Ovary (tissue), 9 donors: ENCODE results near the gene CLECL1. TPM values are rescaled to one million over a fixed set of nuclear protein-coding genes. Genes with fewer than 3 reads are reported as not detected.

Experiments
- DNase-seq, 5 donors: peaks; one replicate each; pipeline ENCODE4 v3.0.0-alpha.2; 2019 to 2020
- H3K27ac ChIP-seq, 2 donors: fragments of 200-600 bp; one replicate each; pipeline versions ENCODE4 v1.5.1 to v1.8.0; 2019 to 2022
- H3K27me3 ChIP-seq: fragments of 200-600 bp; one replicate; pipeline ENCODE4 v1.8.0; 2022
- H3K36me3 ChIP-seq: fragments of 200-600 bp; sonication (generic); one replicate; pipeline ENCODE4 v1.5.1; 2019
- H3K4me1 ChIP-seq: one replicate; pipeline ENCODE4 v1.8.1; 2013; ENCODE audit warnings: mild to moderate bottlenecking, moderate library complexity; ENCODE audit not compliant: insufficient read depth
- H3K4me3 ChIP-seq: fragments of 200-600 bp; sonication (generic); one replicate; pipeline ENCODE4 v1.5.1; 2017
- H3K9me3 ChIP-seq, 2 donors: fragments of 200-600 bp in 1 of 2; sonication (generic) in 1 of 2; one replicate each; pipeline versions ENCODE4 v1.5.1 to v1.8.1; 2013 to 2019; ENCODE audit warnings: mild to moderate bottlenecking in 1 of 2, moderate library complexity in 1 of 2
- EP300 ChIP-seq: sonication (generic); formaldehyde crosslinking; IDR thresholded peaks from one replicate; pipeline ENCODE4 v1.6.1; 2017; ENCODE audit warnings: antibody characterized with exemption
- POLR2A ChIP-seq: fragments of 450-650 bp; IDR thresholded peaks from one replicate; pipeline ENCODE4 v1.6.1; 2017; ENCODE audit warnings: antibody characterized with exemption, mild to moderate bottlenecking, moderate library complexity
- WGBS, 3 donors: extraction: QIAGEN DNeasy Blood & Tissue Kit in 1 of 3; methylation state at CpG; one replicate each; pipeline versions ENCODE4 v1.1.5 to v1.1.7; 2013 to 2017; 5-methylcytosine and 5-hydroxymethylcytosine counted together
- intact Hi-C, 4 donors: fragments of 100-400 bp; cut with DNase I; formaldehyde crosslinking; loops; one replicate each; pipeline versions ENCODE4 v1.11.0 to v1.15.1; 2022 to 2023
- polyA plus RNA-seq, 2 donors: library from polyadenylated mRNA; stranded (reverse); fragments of 200-250 nt in 1 of 2; fragments of 350-450 nt in 1 of 2; fragmentation: Illumina TruSeq in 1 of 2; extraction: RNeasy Lipid Tissue Mini Kit (QIAGEN cat#74804) in 1 of 2; gene quantifications; one replicate each; pipeline ENCODE4 v1.2.3, GENCODE V29; 2013 to 2014
- total RNA-seq, 7 donors: library from RNA; depleted of rRNA in 2 of 7; stranded (reverse); fragments of >200 nt in 2 of 7; fragmentation: NEBNext Ultra II Directional in 3 of 7; extraction: Animal tissue kit (Norgen Biotek cat#: 25700) in 3 of 7; gene quantifications; one replicate each; pipeline versions ENCODE4 v1.1.0 to v1.2.4, GENCODE V29; 2016 to 2023
- TF ChIP-seq, protein P1 (sequence below), 3 donors: fragments of 450-650 bp in 2 of 3; fragments of 200-600 bp in 1 of 3; IDR thresholded peaks; one replicate each; pipeline versions ENCODE4 v1.5.1 to v1.8.0; 2016 to 2022; ENCODE audit warnings: antibody characterized with exemption in 3 of 3, mild to moderate bottlenecking in 1 of 3
- donor health status: DM: no; HTN: no; CAD: no; lungs with moderate emphysema.
- donor health status: DM: no; HTN: no; CAD: no.
- donor health status: Bipolar disorder and iron deficiency.
- donor health status: DM: yes; HTN: yes; CAD: no.
- donor health status: DM: no; HTN: no; CAD: no.
- donor health status: DM: yes; HTN: yes; CAD: no.

CLECL1 gene
- total and polyA plus RNA-seq, 9 donors: 0.53 to 0.73 (median 0.59) TPM; not detected in 5

DNA sequence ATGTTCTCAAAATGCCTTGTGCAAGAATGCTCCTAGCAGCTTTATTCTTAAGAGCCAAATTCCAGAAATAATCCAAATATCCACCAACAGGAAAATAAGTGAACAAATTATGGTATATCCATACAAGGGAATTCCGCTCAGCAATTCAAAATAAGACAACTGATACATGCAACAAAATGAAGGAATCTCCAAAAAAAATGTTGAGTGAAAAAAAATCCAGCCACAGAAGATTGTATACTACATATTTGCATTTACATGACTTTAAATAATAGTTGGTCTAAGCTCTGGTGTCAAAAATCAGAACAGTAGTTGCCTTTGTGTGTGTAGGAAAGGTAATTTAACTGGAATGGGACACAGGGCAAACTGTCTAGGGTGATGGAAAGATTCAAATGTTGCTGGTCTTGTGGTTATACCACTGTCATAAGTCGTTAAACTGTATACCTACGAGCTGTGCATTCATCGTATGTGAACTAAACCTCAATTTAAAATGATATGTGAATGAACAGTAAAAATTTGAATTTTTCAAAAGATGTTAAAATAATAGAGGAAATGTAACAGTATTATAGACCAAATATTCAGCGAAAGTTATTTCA, 24.6 kb upstream of the CLECL1 start:
- TF ChIP-seq, protein P1, sequence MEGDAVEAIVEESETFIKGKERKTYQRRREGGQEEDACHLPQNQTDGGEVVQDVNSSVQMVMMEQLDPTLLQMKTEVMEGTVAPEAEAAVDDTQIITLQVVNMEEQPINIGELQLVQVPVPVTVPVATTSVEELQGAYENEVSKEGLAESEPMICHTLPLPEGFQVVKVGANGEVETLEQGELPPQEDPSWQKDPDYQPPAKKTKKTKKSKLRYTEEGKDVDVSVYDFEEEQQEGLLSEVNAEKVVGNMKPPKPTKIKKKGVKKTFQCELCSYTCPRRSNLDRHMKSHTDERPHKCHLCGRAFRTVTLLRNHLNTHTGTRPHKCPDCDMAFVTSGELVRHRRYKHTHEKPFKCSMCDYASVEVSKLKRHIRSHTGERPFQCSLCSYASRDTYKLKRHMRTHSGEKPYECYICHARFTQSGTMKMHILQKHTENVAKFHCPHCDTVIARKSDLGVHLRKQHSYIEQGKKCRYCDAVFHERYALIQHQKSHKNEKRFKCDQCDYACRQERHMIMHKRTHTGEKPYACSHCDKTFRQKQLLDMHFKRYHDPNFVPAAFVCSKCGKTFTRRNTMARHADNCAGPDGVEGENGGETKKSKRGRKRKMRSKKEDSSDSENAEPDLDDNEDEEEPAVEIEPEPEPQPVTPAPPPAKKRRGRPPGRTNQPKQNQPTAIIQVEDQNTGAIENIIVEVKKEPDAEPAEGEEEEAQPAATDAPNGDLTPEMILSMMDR (IDR thresholded peaks at IDR 0.05): no peak
- TF ChIP-seq EP300 (no peak), POLR2A (no peak)
- DNase-seq: no peak
- H3K36me3 ChIP-seq: no peaks in the 10 kb centered on the region
- intact Hi-C loops: loop anchor here in 1 of 4 donors (10.0 kb wide), 1 partner anchor 147 kb away; no protein-coding TSS in a partner anchor
- no peaks in the 10 kb centered on the region for H3K4me1 ChIP-seq
- 75 to 95% (median 93%) methylated on average over 5 of the region's 5 CpGs for WGBS, 3 donors
- no peaks in the 10 kb centered on the region for H3K9me3 ChIP-seq
- H3K4me3 ChIP-seq: no peak overlapping the region
- no peak overlapping the region for H3K27ac ChIP-seq
- no peaks in the 10 kb centered on the region for H3K27me3 ChIP-seq

DNA sequence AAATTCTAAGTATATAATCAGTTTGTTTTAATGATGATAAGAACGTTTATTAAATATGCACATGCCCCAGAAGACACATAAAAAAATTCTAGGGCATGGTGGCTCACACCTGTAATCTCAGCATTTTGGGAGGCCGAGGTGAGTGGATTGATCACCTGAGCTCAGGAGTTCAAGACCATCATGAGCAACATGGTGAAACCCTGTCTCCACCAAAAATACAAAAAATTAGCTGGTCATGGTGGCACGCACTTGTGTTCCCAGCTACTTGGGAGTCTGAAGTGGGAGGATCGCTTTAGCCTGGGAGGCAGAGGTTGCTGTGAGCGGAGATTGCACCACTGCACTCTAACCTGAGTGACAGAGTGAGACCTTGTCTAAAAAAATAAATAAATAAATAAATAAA, 23.8 kb upstream of the CLECL1 start:
- DNase-seq: no peak
- H3K27ac ChIP-seq: no peak overlapping the region
- no peaks in the 10 kb centered on the region for H3K36me3 ChIP-seq
- no peak for TF ChIP-seq EP300
- TF ChIP-seq, protein P1 (IDR thresholded peaks at IDR 0.05): no peak
- no peaks in the 10 kb centered on the region for H3K9me3 ChIP-seq
- intact Hi-C loops: loop anchor here in 1 of 4 donors (10.0 kb wide), 1 partner anchor 148 kb away; no protein-coding TSS in a partner anchor
- WGBS, 3 donors: 85 to 87% (median 86%) methylated on average over 5 of the region's 5 CpGs
- H3K4me3 ChIP-seq: no peak overlapping the region
- no peaks in the 10 kb centered on the region for H3K4me1 ChIP-seq
- H3K27me3 ChIP-seq: no peaks in the 10 kb centered on the region

DNA sequence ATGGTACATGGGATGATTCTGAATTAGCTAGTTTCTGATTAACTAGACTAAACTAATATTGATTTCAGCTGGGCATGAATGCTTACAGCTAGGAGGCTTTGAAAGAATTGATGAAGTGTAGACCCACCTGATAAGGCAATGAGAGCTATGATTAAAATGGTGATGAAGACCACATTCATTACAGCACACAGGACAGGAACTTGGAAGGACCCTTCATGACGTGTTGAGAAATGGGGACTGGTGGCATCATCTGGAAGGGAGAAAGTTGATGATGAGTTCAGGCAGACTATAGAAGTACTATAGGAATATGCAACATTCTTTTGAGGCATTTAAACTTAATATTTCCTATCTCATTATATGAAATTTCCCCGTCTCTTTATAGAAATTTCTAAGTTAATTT, 23.3 kb upstream of the CLECL1 start:
- Histone ChIP-seq H3K4me3 (no peak overlapping the region), H3K9me3 (no peaks in the 10 kb centered on the region), H3K27me3 (no peaks in the 10 kb centered on the region), H3K27ac (no peak overlapping the region), H3K36me3 (no peaks in the 10 kb centered on the region), H3K4me1 (no peaks in the 10 kb centered on the region)
- intact Hi-C loops: loop anchor here in 1 of 4 donors (10.0 kb wide), 1 partner anchor 149 kb away; no protein-coding TSS in a partner anchor
- 77 to 88% (median 78%) methylated on average over 2 of the region's 2 CpGs for WGBS, 3 donors
- no peak for DNase-seq
- TF ChIP-seq, protein P1 (IDR thresholded peaks at IDR 0.05): no peak
- TF ChIP-seq EP300: no peak
- TF ChIP-seq POLR2A: no peak

DNA sequence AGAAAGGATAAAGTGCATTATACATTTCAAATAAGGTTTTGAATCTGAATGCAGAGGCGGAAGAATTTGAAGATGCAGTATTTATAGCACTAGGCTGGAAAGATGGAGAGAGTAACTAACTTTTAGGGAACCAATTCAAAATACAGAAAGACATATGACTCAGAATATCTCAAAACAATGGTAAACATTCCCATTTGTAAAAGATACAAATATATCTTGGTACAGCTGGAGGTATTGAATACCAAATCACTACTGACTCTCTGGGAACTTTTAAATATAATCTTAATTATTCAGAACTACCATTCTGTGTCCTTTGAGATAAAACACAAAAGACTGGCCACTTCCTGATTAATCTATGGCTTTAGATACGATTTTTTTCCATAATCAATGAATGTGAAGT, 22.7 kb upstream of the CLECL1 start:
- Histone ChIP-seq H3K9me3 (no peaks in the 10 kb centered on the region), H3K36me3 (no peaks in the 10 kb centered on the region), H3K27ac (no peak overlapping the region), H3K4me1 (no peaks in the 10 kb centered on the region), H3K27me3 (no peaks in the 10 kb centered on the region), H3K4me3 (no peak overlapping the region)
- intact Hi-C loops: loop anchor here in 1 of 4 donors (10.0 kb wide), 1 partner anchor 149 kb away; no protein-coding TSS in a partner anchor
- DNase-seq: no peak
- 75 to 77% (median 75%) methylated on average over 2 of the region's 2 CpGs for WGBS, 3 donors
- TF ChIP-seq, protein P1 (IDR thresholded peaks at IDR 0.05): no peak
- TF ChIP-seq EP300: no peak
- no peak for TF ChIP-seq POLR2A
